BJ (cell line): ENCODE measurements around the gene TMIGD3. TPM values are rescaled to one million over a fixed set of nuclear protein-coding genes. Genes with fewer than 3 reads are reported as not detected.

ENCODE experiments used
- CTCF ChIA-PET: fragments of 350-600 bp; formaldehyde crosslinking; extraction: SDS; loops from one replicate; lab custom pipeline; 2021; ENCODE audit warnings: antibody characterized with exemption, inconsistent platforms; lab: Yijun Ruan, JAX
- POLR2A ChIA-PET: fragments of 300-600 bp; sonication (Branson Sonifier 250); formaldehyde crosslinking; extraction: SDS; loops from one replicate; lab custom pipeline; 2021; ENCODE audit warnings: antibody characterized with exemption; lab: Charles Lee
- DNase-seq: peaks from one replicate; pipeline ENCODE4 v3.0.0-alpha.2; 2011; ENCODE audit warnings: low read depth
- H3K27me3 ChIP-seq: 2 replicates; pipeline ENCODE4 v1.6.0; 2011; ENCODE audit warnings: low read length; ENCODE audit not compliant: control insufficient read depth, insufficient read depth
- H3K36me3 ChIP-seq: 2 replicates; pipeline ENCODE4 v1.5.1; 2011; ENCODE audit warnings: low read length; ENCODE audit not compliant: control insufficient read depth, insufficient read depth
- H3K4me3 ChIP-seq: 2 replicates; pipeline ENCODE4 v1.5.1; 2011; ENCODE audit warnings: low read depth, mild to moderate bottlenecking, control low read depth, low read length
- CTCF ChIP-seq: IDR thresholded peaks from 2 replicates; pipeline ENCODE4 v1.5.1; 2011; ENCODE audit warnings: low read depth, mild to moderate bottlenecking, control low read depth, inconsistent platforms, low read length, moderate library complexity; ENCODE audit not compliant: insufficient read depth
- polyA plus RNA-seq: library from polyadenylated mRNA; depleted of rRNA; stranded (reverse); fragments of >200 nt; gene quantifications from 2 replicates; pipeline ENCODE4 v1.2.3, GENCODE V29; 2011

TMIGD3 gene
- polyA plus RNA-seq, 1 experiment = not detected

GRCh38 chr1:111542187-111542586 lies 38.8 kb upstream of the TMIGD3 start:
- ChIA-PET POLR2A (interaction anchor here (1.0 kb wide), 1 partner anchor 30 kb away, joined by 3 read pairs; no protein-coding TSS in a partner anchor), CTCF (interaction anchor here (1.0 to 1.6 kb wide), 3 partner anchors 173 to 236 kb away, joined by 3 to 4 read pairs (median 3); no protein-coding TSS in a partner anchor)
- Histone ChIP-seq H3K27me3 (no peaks in the 10 kb centered on the region), H3K36me3 (no peaks in the 10 kb centered on the region), H3K4me3 (peak overlapping the region; percentile 26)
- DNase-seq = no peak
- TF ChIP-seq CTCF = no peak

- TF ChIP-seq CTCF = no peak
- POLR2A ChIA-PET = interaction anchor here (0.6 to 1.0 kb wide), 4 partner anchors 10 to 30 kb away, joined by 3 read pairs; no protein-coding TSS in a partner anchor
- no peak overlapping the region for H3K4me3 ChIP-seq
- CTCF ChIA-PET = interaction anchor here (1.0 to 1.6 kb wide), 3 partner anchors 173 to 237 kb away, joined by 3 to 4 read pairs (median 3); no protein-coding TSS in a partner anchor
- no peaks in the 10 kb centered on the region for H3K27me3 ChIP-seq
- no peak for DNase-seq
- H3K36me3 ChIP-seq = no peaks in the 10 kb centered on the region
These were observed 38.3 kb upstream of the TMIGD3 start for GRCh38 chr1:111541721-111542120.

- ChIA-PET CTCF (interaction anchor here (1.6 kb wide), 1 partner anchor 206 kb away, joined by 4 read pairs; no protein-coding TSS in a partner anchor), POLR2A (no interaction called here)
- no peak for TF ChIP-seq CTCF
- no peak for DNase-seq
- Histone ChIP-seq H3K4me3 (no peak overlapping the region), H3K27me3 (no peaks in the 10 kb centered on the region), H3K36me3 (no peaks in the 10 kb centered on the region)
These were observed 37.5 kb upstream of the TMIGD3 start for GRCh38 chr1:111540928-111541327.

GRCh38 chr1:111538343-111539025 lies 35.1 kb upstream of the TMIGD3 start:
- Histone ChIP-seq H3K27me3 (no peaks in the 10 kb centered on the region), H3K36me3 (no peaks in the 10 kb centered on the region), H3K4me3 (no peak overlapping the region)
- ChIA-PET CTCF (interaction anchor here (1.4 kb wide), 1 partner anchor 15 kb away, joined by 5 read pairs; no protein-coding TSS in a partner anchor), POLR2A (no interaction called here)
- no peak for TF ChIP-seq CTCF
- DNase-seq = no peak
